Endothelial cell (in vitro differentiated cells): ENCODE data around the gene ARHGAP9. TPM values are rescaled to one million over a fixed set of nuclear protein-coding genes. Genes with fewer than 3 reads are reported as not detected.

Experiments
- DNase-seq: peaks from one replicate; pipeline ENCODE4 v3.0.0; 2021; ENCODE audit warnings: low spot score
- H3K27ac Mint-ChIP-seq: one replicate; pipeline ENCODE4 v1.8.0; 2021; ENCODE audit warnings: mixed read lengths, inconsistent platforms; ENCODE audit not compliant: unreplicated experiment
- H3K27me3 Mint-ChIP-seq: one replicate; pipeline ENCODE4 v1.8.0; 2021; ENCODE audit warnings: mild to moderate bottlenecking, moderate library complexity, mixed read lengths, inconsistent platforms; ENCODE audit not compliant: unreplicated experiment
- H3K36me3 Mint-ChIP-seq: one replicate; pipeline ENCODE4 v1.8.0; 2021; ENCODE audit warnings: mild to moderate bottlenecking, low read depth, mixed read lengths, inconsistent platforms; ENCODE audit not compliant: unreplicated experiment
- H3K4me1 Mint-ChIP-seq: one replicate; pipeline ENCODE4 v1.8.0; 2021; ENCODE audit warnings: mild to moderate bottlenecking, mixed read lengths, inconsistent platforms; ENCODE audit not compliant: unreplicated experiment
- H3K4me3 Mint-ChIP-seq: one replicate; pipeline ENCODE4 v1.8.0; 2021; ENCODE audit warnings: mild to moderate bottlenecking, mixed read lengths, inconsistent platforms; ENCODE audit not compliant: unreplicated experiment
- H3K9me3 Mint-ChIP-seq: one replicate; pipeline ENCODE4 v1.8.0; 2021; ENCODE audit warnings: mixed read lengths, inconsistent platforms; ENCODE audit not compliant: unreplicated experiment
- long read RNA-seq: library from polyadenylated mRNA; unstranded; transcript quantifications from one replicate; pipeline ENCODE4 v2.0.0, GENCODE V29; 2020; ENCODE audit not compliant: unreplicated experiment
- total RNA-seq: library from RNA; stranded (reverse); fragmentation: NEBNext Ultra II Directional; extraction: Animal tissue kit (Norgen Biotek cat#: 25700); gene quantifications from one replicate; pipeline ENCODE4 v1.2.1, GENCODE V29; 2021; ENCODE audit not compliant: unreplicated experiment
- TF ChIP-seq, protein P1 (sequence below): fragments of 200-600 bp; sonication (generic); IDR thresholded peaks from one replicate; pipeline ENCODE4 v1.5.0; 2021; ENCODE audit warnings: antibody characterized with exemption; ENCODE audit not compliant: unreplicated experiment

ARHGAP9 gene
- 65.4 TPM for total RNA-seq
- long read RNA-seq, partial matches to known transcripts, result 7 of 32 reads
- long read RNA-seq, other reads (novel, unspliced or antisense), result 20 of 32 reads

DNA sequence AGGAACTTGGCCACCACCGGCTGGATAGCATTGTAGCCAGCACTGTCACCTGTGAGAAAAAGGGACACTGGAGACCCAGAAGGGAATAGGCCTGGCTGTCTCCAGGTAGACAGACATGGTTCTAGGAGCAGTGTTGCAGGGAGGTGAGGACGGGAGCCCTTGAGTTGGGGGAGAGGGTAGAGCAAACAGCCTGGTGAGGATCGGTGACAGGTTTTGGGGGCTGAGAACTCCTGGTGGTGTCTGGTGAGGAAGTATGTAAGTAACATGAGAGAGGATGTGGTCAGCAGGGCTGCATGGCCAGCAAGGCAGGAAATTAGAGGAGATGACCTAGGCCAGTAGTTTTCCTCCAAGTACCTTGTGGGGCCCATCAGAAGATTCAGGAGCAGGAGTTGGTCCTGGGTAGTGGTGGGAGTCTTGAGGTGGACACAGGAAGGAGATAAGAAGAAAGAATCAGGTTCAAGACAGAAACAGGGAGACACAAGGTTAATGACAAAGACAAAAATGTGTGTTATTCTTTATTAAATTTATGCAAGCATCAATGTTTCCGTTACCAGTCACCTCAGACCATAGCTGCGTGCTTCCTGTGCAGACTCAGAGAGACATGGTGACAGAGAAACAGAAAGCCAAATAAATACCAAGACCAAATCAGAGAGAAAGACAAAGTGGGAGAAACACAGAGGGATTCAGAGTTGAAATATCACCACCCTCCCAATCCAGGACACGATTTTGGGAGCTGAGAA, at the start of gene ARHGAP9:
Gene ARHGAP9 (minus strand): TSS at position 491 of the 740 bp plus-strand sequence. CDS start 460 bp downstream, at position 31.
- H3K27ac Mint-ChIP-seq, result peak within 1 kb of the TSS; percentile 86
- no peak for DNase-seq
- peak within 1 kb of the TSS; percentile 85 for H3K4me3 Mint-ChIP-seq
- H3K36me3 Mint-ChIP-seq, result peaks cover 20% of the 10 kb centered on the region
- TF ChIP-seq, protein P1, sequence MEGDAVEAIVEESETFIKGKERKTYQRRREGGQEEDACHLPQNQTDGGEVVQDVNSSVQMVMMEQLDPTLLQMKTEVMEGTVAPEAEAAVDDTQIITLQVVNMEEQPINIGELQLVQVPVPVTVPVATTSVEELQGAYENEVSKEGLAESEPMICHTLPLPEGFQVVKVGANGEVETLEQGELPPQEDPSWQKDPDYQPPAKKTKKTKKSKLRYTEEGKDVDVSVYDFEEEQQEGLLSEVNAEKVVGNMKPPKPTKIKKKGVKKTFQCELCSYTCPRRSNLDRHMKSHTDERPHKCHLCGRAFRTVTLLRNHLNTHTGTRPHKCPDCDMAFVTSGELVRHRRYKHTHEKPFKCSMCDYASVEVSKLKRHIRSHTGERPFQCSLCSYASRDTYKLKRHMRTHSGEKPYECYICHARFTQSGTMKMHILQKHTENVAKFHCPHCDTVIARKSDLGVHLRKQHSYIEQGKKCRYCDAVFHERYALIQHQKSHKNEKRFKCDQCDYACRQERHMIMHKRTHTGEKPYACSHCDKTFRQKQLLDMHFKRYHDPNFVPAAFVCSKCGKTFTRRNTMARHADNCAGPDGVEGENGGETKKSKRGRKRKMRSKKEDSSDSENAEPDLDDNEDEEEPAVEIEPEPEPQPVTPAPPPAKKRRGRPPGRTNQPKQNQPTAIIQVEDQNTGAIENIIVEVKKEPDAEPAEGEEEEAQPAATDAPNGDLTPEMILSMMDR, result no peak
- H3K9me3 Mint-ChIP-seq, result no peaks in the 10 kb centered on the region
- peaks cover 55% of the 10 kb centered on the region for H3K4me1 Mint-ChIP-seq
- peaks cover 24% of the 10 kb centered on the region for H3K27me3 Mint-ChIP-seq

DNA sequence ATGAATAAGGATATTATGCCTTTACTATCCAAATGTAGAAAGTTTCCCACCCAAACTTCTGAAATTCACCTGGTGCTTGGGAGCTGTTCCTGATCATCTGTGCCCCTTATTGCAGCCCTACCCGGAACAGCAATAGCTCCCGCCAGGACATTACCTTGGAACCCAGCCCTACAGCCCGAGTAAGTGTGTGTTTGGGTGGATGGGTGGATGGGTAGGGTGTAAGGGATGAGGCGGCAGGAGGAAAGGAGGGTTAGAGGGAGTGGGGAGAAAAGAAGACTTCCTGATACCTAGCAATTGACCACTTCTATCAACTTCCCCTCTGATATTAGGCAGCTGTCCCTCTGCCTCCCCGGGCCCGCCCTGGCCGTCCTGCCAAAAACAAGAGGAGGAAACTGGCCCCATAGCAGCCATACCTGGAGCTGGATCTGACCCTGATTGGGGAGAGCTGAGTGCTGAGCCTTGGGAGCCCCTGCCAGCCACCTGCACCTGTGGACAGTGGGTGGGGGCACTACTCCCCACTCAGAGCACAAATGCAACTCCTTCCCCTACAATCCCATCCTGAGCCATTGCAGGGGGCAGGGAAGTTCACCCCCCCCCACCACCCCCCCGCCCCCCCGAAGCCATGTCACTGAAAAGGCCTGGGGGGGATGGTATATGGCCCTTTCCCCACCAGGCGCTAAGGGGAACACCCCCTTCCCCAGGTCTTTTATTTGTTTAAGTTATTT, 49.3 kb upstream of the ARHGAP9 start:
- TF ChIP-seq, protein P1, result no peak
- Mint-ChIP-seq H3K9me3 (no peaks in the 10 kb centered on the region), H3K4me1 (peaks cover 11% of the 10 kb centered on the region), H3K27me3 (peaks cover 18% of the 10 kb centered on the region), H3K4me3 (peak overlapping the region; percentile 47), H3K36me3 (peaks cover 43% of the 10 kb centered on the region), H3K27ac (peak overlapping the region; percentile 24)
- DNase-seq, result no peak

DNA sequence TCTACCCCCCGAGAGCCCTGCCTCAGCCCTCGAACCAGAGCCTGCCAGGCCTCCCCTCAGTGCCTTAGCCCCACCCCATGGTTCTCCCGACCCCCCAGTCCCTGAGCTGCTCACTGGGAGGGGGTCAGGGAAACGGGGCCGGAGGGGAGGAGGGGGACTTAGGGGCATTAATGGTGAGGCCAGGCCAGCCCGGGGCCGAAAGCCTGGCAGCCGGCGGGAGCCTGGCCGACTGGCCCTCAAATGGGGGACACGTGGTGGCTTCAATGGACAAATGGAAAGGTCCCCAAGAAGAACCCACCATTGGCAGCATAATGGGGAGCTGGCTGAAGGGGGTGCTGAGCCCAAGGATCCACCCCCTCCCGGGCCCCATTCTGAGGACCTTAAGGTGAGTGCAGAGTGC, 48.5 kb upstream of the ARHGAP9 start:
- TF ChIP-seq, protein P1, result no peak
- peaks cover 24% of the 10 kb centered on the region for H3K27me3 Mint-ChIP-seq
- H3K9me3 Mint-ChIP-seq, result no peaks in the 10 kb centered on the region
- DNase-seq, result no peak
- peak overlapping the region; percentile 65 for H3K4me3 Mint-ChIP-seq
- peaks cover 18% of the 10 kb centered on the region for H3K4me1 Mint-ChIP-seq
- H3K27ac Mint-ChIP-seq, result no peak overlapping the region
- peaks cover 41% of the 10 kb centered on the region for H3K36me3 Mint-ChIP-seq

DNA sequence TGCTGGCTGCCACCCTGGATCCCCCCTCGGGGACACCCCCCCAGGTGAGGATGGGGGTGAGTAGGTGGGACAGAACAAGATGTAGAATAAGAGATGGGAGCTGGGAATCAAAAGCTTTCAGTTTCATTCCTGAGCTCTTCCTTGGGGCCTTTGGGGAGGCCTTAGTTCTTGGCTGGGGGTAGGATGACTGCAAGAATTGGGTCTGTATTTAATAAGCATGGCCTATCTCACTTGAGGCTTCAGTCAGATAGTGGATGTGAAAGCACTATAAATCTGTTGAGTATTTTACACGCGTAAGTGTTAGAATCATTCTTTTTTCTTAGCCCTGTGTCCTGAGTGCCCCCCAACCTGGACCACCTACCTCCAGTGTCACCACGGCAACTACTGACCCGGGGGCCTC, 47.5 kb upstream of the ARHGAP9 start:
- H3K9me3 Mint-ChIP-seq, result no peaks in the 10 kb centered on the region
- peaks cover 25% of the 10 kb centered on the region for H3K27me3 Mint-ChIP-seq
- no peak for DNase-seq
- no peak overlapping the region for H3K27ac Mint-ChIP-seq
- H3K36me3 Mint-ChIP-seq, result peaks cover 39% of the 10 kb centered on the region
- TF ChIP-seq, protein P1, result no peak
- peak overlapping the region; percentile 51 for H3K4me3 Mint-ChIP-seq
- H3K4me1 Mint-ChIP-seq, result peaks cover 19% of the 10 kb centered on the region
